B cell (primary cell): ENCODE results near the gene SNRPD2. TPM values are rescaled to one million over a fixed set of nuclear protein-coding genes. Genes with fewer than 3 reads are reported as not detected.

ENCODE experiments used
- ATAC-seq: fragments of 200-7000 bp; cut with Tn5 transposase; one replicate; pipeline ENCODE4 v1.10.0; 2021; ENCODE audit warnings: low read depth, mild to moderate bottlenecking, moderate number of reproducible peaks, moderate library complexity
- CTCF ChIA-PET: fragments of 350-600 bp; sonication (Branson Sonifier 250); formaldehyde crosslinking; loops from one replicate; lab custom pipeline; 2021; ENCODE audit warnings: antibody characterized with exemption, inconsistent platforms; lab: Charles Lee
- POLR2A ChIA-PET: fragments of 350-600 bp; sonication (Branson Sonifier 250); formaldehyde crosslinking; loops from one replicate; lab custom pipeline; 2021; ENCODE audit warnings: antibody characterized with exemption; lab: Charles Lee
- DNase-seq: peaks from one replicate; pipeline ENCODE4 v3.0.0; 2013
- H2AFZ ChIP-seq: 2 replicates; pipeline ENCODE4 v1.6.1; 2012; ENCODE audit warnings: mild to moderate bottlenecking, low read depth, low read length; ENCODE audit not compliant: insufficient read depth, poor library complexity, severe bottlenecking
- H3K27ac ChIP-seq, 2 donors: 1 replicate in 1 of 2; 2 replicates in 1 of 2; pipeline ENCODE4 v1.5.1; 2012 to 2013; ENCODE audit warnings: low read length in 2 of 2, mild to moderate bottlenecking in 2 of 2, moderate library complexity in 1 of 2
- H3K27me3 ChIP-seq, 4 experiments: fragments of 200-600 bp in 1 of 4; sonication (generic) in 1 of 4; replicated peaks in 1 of 4; 1 replicate in 2 of 4; 2 replicates in 2 of 4; pipeline versions ENCODE4 v1.6.1 to v1.7.0; 2013 to 2016; ENCODE audit warnings: low read length in 3 of 4, mild to moderate bottlenecking in 2 of 4, mixed read lengths in 1 of 4, moderate library complexity in 1 of 4; ENCODE audit not compliant: insufficient read depth in 4 of 4, control insufficient read depth in 3 of 4; ENCODE audit errors: control extremely low read depth in 1 of 4
- H3K36me3 ChIP-seq, 2 experiments: replicated peaks in 1 of 2; 1 replicate in 1 of 2; 2 replicates in 1 of 2; pipeline versions ENCODE4 v1.6.1 to v1.7.1; 2013; ENCODE audit warnings: low read length in 1 of 2; ENCODE audit not compliant: insufficient read depth in 2 of 2, control insufficient read depth in 1 of 2; ENCODE audit errors: control extremely low read depth in 1 of 2, extremely low read depth in 1 of 2
- H3K4me1 ChIP-seq, 2 donors: fragments of 200-600 bp in 1 of 2; sonication (generic) in 1 of 2; 1 replicate in 1 of 2; 2 replicates in 1 of 2; pipeline versions ENCODE4 v1.5.1 to v1.6.1; 2013 to 2017; ENCODE audit warnings: low read length in 2 of 2; ENCODE audit not compliant: control insufficient read depth in 2 of 2, insufficient read depth in 2 of 2
- H3K4me2 ChIP-seq: replicated peaks from 2 replicates; pipeline ENCODE3; 2012; ENCODE audit warnings: mild to moderate bottlenecking, low read depth, low read length; ENCODE audit not compliant: poor library complexity, severe bottlenecking
- H3K4me3 ChIP-seq, 5 experiments: fragments of 200-600 bp in 1 of 5; sonication (generic) in 1 of 5; 1 replicate in 3 of 5; 2 replicates in 2 of 5; pipeline versions ENCODE4 v1.5.1 to v1.7.0; 2011 to 2016; ENCODE audit warnings: low read length in 4 of 5, mild to moderate bottlenecking in 4 of 5, low read depth in 2 of 5, control low read depth in 1 of 5, moderate library complexity in 1 of 5; ENCODE audit not compliant: insufficient read depth in 1 of 5; ENCODE audit errors: control extremely low read depth in 1 of 5, extremely low read depth in 1 of 5
- H3K79me2 ChIP-seq: fragments of 200-600 bp; sonication (generic); one replicate; pipeline ENCODE4 v1.6.0; 2016; ENCODE audit warnings: low read length; ENCODE audit not compliant: control insufficient read depth, insufficient read depth
- H3K9ac ChIP-seq: fragments of 200-600 bp; sonication (generic); 2 replicates; pipeline ENCODE4 v1.6.1; 2017; ENCODE audit warnings: mild to moderate bottlenecking, low read length, moderate library complexity
- H3K9me3 ChIP-seq, 3 donors: one replicate each; pipeline versions ENCODE4 v1.6.1 to v1.7.1; 2013; ENCODE audit warnings: low read length in 2 of 3; ENCODE audit not compliant: control insufficient read depth in 2 of 3, insufficient read depth in 1 of 3; ENCODE audit errors: control extremely low read depth in 1 of 3
- H4K20me1 ChIP-seq: 2 replicates; pipeline ENCODE4 v1.6.0; 2012; ENCODE audit warnings: mild to moderate bottlenecking, low read length; ENCODE audit not compliant: insufficient read depth, control insufficient read depth, poor library complexity, severe bottlenecking
- H3K27ac Mint-ChIP-seq: one replicate; pipeline ENCODE4 v1.8.0; 2021; ENCODE audit warnings: mixed read lengths
- H3K27me3 Mint-ChIP-seq: one replicate; pipeline ENCODE4 v1.8.0; 2021; ENCODE audit warnings: mixed read lengths
- H3K4me1 Mint-ChIP-seq: one replicate; pipeline ENCODE4 v1.8.0; 2021; ENCODE audit warnings: mixed read lengths
- H3K4me3 Mint-ChIP-seq: one replicate; pipeline ENCODE4 v1.8.0; 2021; ENCODE audit warnings: mixed read lengths
- H3K9me3 Mint-ChIP-seq: one replicate; pipeline ENCODE4 v1.8.0; 2022; ENCODE audit warnings: mixed read lengths; ENCODE audit not compliant: insufficient read depth
- CTCF ChIP-seq: fragments of 200-600 bp; IDR thresholded peaks from one replicate; pipeline ENCODE4 v1.8.0; 2022; ENCODE audit warnings: antibody characterized with exemption, mild to moderate bottlenecking
- EZH2 ChIP-seq: IDR thresholded peaks from 2 replicates; pipeline ENCODE4 v1.6.1; 2012; ENCODE audit warnings: borderline replicate concordance, low read depth, mild to moderate bottlenecking, moderate library complexity, low read length; ENCODE audit not compliant: insufficient read depth, poor library complexity, severe bottlenecking
- WGBS: methylation state at CpG from one replicate; pipeline ENCODE4 v1.1.5; 2013; ENCODE audit warnings: missing lambda C conversion rate; ENCODE audit not compliant: insufficient coverage; 5-methylcytosine and 5-hydroxymethylcytosine counted together
- intact Hi-C: fragments of 100-400 bp; cut with micrococcal nuclease; formaldehyde crosslinking; loops from one replicate; pipeline ENCODE4 v1.10.0; 2022
- polyA plus RNA-seq: library from polyadenylated mRNA; depleted of rRNA; stranded (reverse); fragments of >200 nt; gene quantifications from 2 replicates; pipeline ENCODE4 v1.2.3, GENCODE V29; 2012
- total RNA-seq, 2 donors: library from RNA; stranded (reverse); fragments of 120-200 nt in 1 of 2; gene quantifications; 1 replicate in 1 of 2; 2 replicates in 1 of 2; pipeline versions ENCODE4 v1.2.3 to v1.2.4, GENCODE V29; 2013 to 2022

Gene SNRPD2
- total and polyA plus RNA-seq, 2 donors (not counting 1 experiment from before 2014, with no cell fraction given): 241 to 368 TPM

DNA sequence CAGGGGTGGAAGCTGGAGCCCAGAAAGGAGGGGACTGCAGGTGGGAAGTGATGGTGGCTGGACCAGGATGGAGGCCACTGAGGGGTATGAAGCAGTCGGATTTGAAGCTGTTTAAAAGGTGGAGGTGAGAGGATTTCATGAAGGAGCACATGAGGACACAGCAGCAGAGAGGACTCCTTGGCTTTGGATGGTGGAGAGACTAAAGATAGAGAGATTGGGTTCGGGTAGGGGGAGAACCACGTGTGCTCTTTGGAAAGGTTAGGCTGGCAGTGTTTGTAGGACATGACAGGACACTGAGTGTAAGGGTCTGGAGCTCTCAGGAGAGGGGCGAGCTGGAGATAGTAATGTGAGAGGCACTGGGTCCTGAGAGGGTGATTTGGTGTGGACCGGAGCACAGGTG lies 8.8 kb downstream of the SNRPD2 start:
- peaks cover 12% of the 10 kb centered on the region for H3K4me1 Mint-ChIP-seq
- TF ChIP-seq CTCF (no peak), EZH2 (no peak)
- Histone ChIP-seq H3K36me3 (peaks cover 0 to 39% of the 10 kb centered on the region in 2 experiments), H3K4me2 (no peak overlapping the region), H3K9ac (no peak overlapping the region), H3K4me3 (no peak overlapping the region), H2AFZ (no peak overlapping the region), H3K79me2 (no peaks in the 10 kb centered on the region), H3K4me1 (peaks cover 12 to 18% of the 10 kb centered on the region in 2 donors), H3K27me3 (peaks cover 0 to 13% (median 5%) of the 10 kb centered on the region in 4 experiments), H4K20me1 (peaks cover 11% of the 10 kb centered on the region), H3K27ac (no peak overlapping the region), H3K9me3 (peaks cover 0 to under 1% (median 0%) of the 10 kb centered on the region in 3 donors)
- H3K27me3 Mint-ChIP-seq: peaks cover 5% of the 10 kb centered on the region
- WGBS: 89% methylated on average over 5 of the region's 5 CpGs
- H3K27ac Mint-ChIP-seq: peak overlapping the region; percentile 55
- H3K4me3 Mint-ChIP-seq: no peak overlapping the region
- ChIA-PET CTCF (interaction anchor here (0.8 to 8.9 kb wide), 3 partner anchors 11 to 170 kb away, joined by 3 to 60 read pairs (median 40); partner anchors contain the start of genes EML2, QPCTL and SNRPD2), POLR2A (interaction anchor here (0.6 kb wide), 1 partner anchor 34 kb away, joined by 3 read pairs; no protein-coding TSS in a partner anchor)
- no peaks in the 10 kb centered on the region for H3K9me3 Mint-ChIP-seq
- intact Hi-C loops: no loop called here
- no peak for DNase-seq
- no peak for ATAC-seq

DNA sequence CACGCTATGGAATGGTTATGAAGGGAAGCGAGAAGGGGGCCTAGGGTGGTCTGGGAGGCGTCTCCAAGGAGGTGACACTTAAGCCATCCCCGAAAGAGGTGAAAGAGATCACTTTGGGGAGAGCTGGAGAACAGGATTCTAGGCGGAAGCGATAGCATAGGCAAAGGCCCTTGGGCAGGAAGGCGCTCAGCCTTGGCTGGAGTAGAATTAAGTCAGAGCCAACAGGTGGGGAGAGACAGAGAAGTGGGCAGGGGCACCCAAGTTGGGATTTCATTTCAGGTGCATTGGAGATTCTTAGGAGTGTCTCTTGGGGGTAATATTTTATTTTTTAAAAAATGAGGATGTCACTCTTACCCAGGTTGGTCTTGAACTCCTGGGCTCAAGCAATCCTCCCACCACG lies 9.6 kb downstream of the SNRPD2 start:
- Histone ChIP-seq H3K4me3 (no peak overlapping the region), H3K4me1 (peaks cover 19 to 26% of the 10 kb centered on the region in 2 donors), H3K27ac (no peak overlapping the region), H3K36me3 (peaks cover 0 to 31% of the 10 kb centered on the region in 2 experiments), H3K9ac (peak overlapping the region; percentile 50), H4K20me1 (peaks cover 4% of the 10 kb centered on the region), H3K79me2 (no peaks in the 10 kb centered on the region), H2AFZ (peak overlapping the region; percentile 82), H3K9me3 (peaks cover 0 to 8% (median 0%) of the 10 kb centered on the region in 3 donors), H3K4me2 (peak overlapping the region; percentile 82), H3K27me3 (peaks cover 0 to 21% (median 7%) of the 10 kb centered on the region in 4 experiments)
- ChIA-PET CTCF (interaction anchor here (0.6 to 8.9 kb wide), 10 partner anchors 8 to 204 kb away, joined by 3 to 60 read pairs (median 4); partner anchors contain the start of genes EML2, QPCTL and SNRPD2), POLR2A (no interaction called here)
- peaks cover 10% of the 10 kb centered on the region for H3K27me3 Mint-ChIP-seq
- intact Hi-C loops: no loop called here
- H3K9me3 Mint-ChIP-seq: no peaks in the 10 kb centered on the region
- H3K4me3 Mint-ChIP-seq: peak overlapping the region; percentile 87
- ATAC-seq (no peak), DNase-seq (no peak)
- H3K4me1 Mint-ChIP-seq: peaks cover 18% of the 10 kb centered on the region
- TF ChIP-seq CTCF (no peak), EZH2 (no peak)
- 91% methylated on average over 8 of the region's 8 CpGs for WGBS
- H3K27ac Mint-ChIP-seq: peak overlapping the region; percentile 15
